ENCODE data around the gene FAM163B. TPM values are rescaled to one million over a fixed set of nuclear protein-coding genes. Genes with fewer than 3 reads are reported as not detected.

The FAM163B gene
- total and polyA plus RNA-seq, 2 experiments from 2014 or later: 0.60 to 1.3 TPM

GRCh38 chr9:133560944-133561343, 48.2 kb downstream of the FAM163B start:
- H3K4me1 Mint-ChIP-seq: peaks cover 35% of the 10 kb centered on the region
- H3K4me3 ChIP-seq: no peak overlapping the region
- no peak overlapping the region for H3K4me3 Mint-ChIP-seq
- H3K9me3 Mint-ChIP-seq: no peaks in the 10 kb centered on the region; the same call in 2 of the 3 replicates
- H3K9me2 ChIP-seq (ENCODE audit: insufficient read depth): no peaks in the 10 kb centered on the region
- no peaks in the 10 kb centered on the region for H4K20me1 ChIP-seq (replicated peaks; ENCODE audit: insufficient read depth)
- no peaks in the 10 kb centered on the region for H3K36me3 ChIP-seq (ENCODE audit: insufficient read depth)
- DNase-seq (ENCODE audit: low spot score): no peak
- H3K27ac Mint-ChIP-seq: no peak overlapping the region
- no peak overlapping the region for H2AFZ ChIP-seq
- H3K27me3 ChIP-seq (ENCODE audit: insufficient read depth): no peaks in the 10 kb centered on the region
- no peaks in the 10 kb centered on the region for H3K79me2 ChIP-seq (replicated peaks; ENCODE audit: insufficient read depth)
- ATAC-seq: no peak
- peaks cover 5% of the 10 kb centered on the region for H3K4me1 ChIP-seq (ENCODE audit: insufficient read depth)
- H3K27me3 Mint-ChIP-seq (ENCODE audit: insufficient read depth, low read depth, poor library complexity): peaks cover 14% of the 10 kb centered on the region
- H3K4me2 ChIP-seq: no peak overlapping the region
- TF ChIP-seq ZNF462 (CRISPR knock-in tag; IDR thresholded peaks at IDR 0.05) (no peak), REST (IDR thresholded peaks at IDR 0.05; ENCODE audit: unreplicated experiment) (no peak), EZH2 (IDR thresholded peaks at IDR 0.05; ENCODE audit: low read depth, unreplicated experiment) (no peak), CTCF (conservative IDR thresholded peaks at IDR 0.05; ENCODE audit: low read depth in 2 of 2) (no peak), ETS1 (IDR thresholded peaks at IDR 0.05) (no peak), NANOG (IDR thresholded peaks at IDR 0.05; ENCODE audit: borderline replicate concordance) (no peak), ZNF114 (CRISPR knock-in tag; IDR thresholded peaks at IDR 0.05) (no peak), STAT1 (IDR thresholded peaks at IDR 0.05; ENCODE audit: unreplicated experiment) (no peak), CREB1 (CRISPR knock-in tag; IDR thresholded peaks at IDR 0.05; ENCODE audit: low read depth) (no peak), POLR2AphosphoS5 (IDR thresholded peaks at IDR 0.05; ENCODE audit: low read depth) (no peak), EZH2phosphoT487 (IDR thresholded peaks at IDR 0.05; ENCODE audit: unreplicated experiment) (no peak), ZNF331 (CRISPR knock-in tag; IDR thresholded peaks at IDR 0.05; ENCODE audit: low read depth) (no peak), JUNB (IDR thresholded peaks at IDR 0.05; ENCODE audit: unreplicated experiment) (no peak)
- H3K27ac ChIP-seq (ENCODE audit: low read depth): no peak overlapping the region
- no peaks in the 10 kb centered on the region for H3F3A ChIP-seq (replicated peaks; ENCODE audit: low read depth)
- H3K36me3 Mint-ChIP-seq (ENCODE audit: low read depth): no peaks in the 10 kb centered on the region
